SK-N-SH treated with all-trans-retinoic acid at 6 μM for 48 hours (cell line): Measurements from ENCODE around the gene EEF2.

ENCODE experiments used
- CREB5 ChIP-seq: fragments of 250-450 bp; sonication (Bioruptor Pico); IDR thresholded peaks from 2 replicates; pipeline ENCODE4 v1.5.1; 2020; ENCODE audit warnings: low read depth, mild to moderate bottlenecking, moderate library complexity
- ISL1 ChIP-seq: fragments of 250-450 bp; sonication (Bioruptor Pico); IDR thresholded peaks from 2 replicates; pipeline ENCODE4 v2.1.2; 2022; ENCODE audit warnings: mild to moderate bottlenecking, moderate library complexity
- PATZ1 ChIP-seq: fragments of 250-450 bp; sonication (Bioruptor Pico); IDR thresholded peaks from 2 replicates; pipeline ENCODE4 v1.8.0; 2020; ENCODE audit warnings: mild to moderate bottlenecking, moderate library complexity, borderline replicate concordance
- POU6F1 ChIP-seq: fragments of 250-450 bp; sonication (Bioruptor Pico); IDR thresholded peaks from 2 replicates; pipeline ENCODE4 v1.8.0; 2021; ENCODE audit warnings: low read depth, mild to moderate bottlenecking, moderate library complexity, borderline replicate concordance
- RARB ChIP-seq: fragments of 250-450 bp; sonication (Bioruptor Pico); IDR thresholded peaks from 2 replicates; pipeline ENCODE4 v1.8.0; 2021; ENCODE audit warnings: mild to moderate bottlenecking, moderate library complexity
- TOX ChIP-seq: fragments of 250-450 bp; sonication (Bioruptor Pico); IDR thresholded peaks from 2 replicates; pipeline ENCODE4 v1.8.0; 2021; ENCODE audit warnings: mild to moderate bottlenecking, moderate library complexity, borderline replicate concordance
- ZC3H10 ChIP-seq: fragments of 250-450 bp; sonication (Bioruptor Pico); IDR thresholded peaks from 2 replicates; pipeline ENCODE4 v1.5.1; 2021; ENCODE audit warnings: mild to moderate bottlenecking, moderate library complexity
- ZFP3 ChIP-seq: fragments of 250-450 bp; sonication (Bioruptor Pico); IDR thresholded peaks from 2 replicates; pipeline ENCODE4 v1.5.0; 2020; ENCODE audit warnings: mild to moderate bottlenecking, moderate library complexity
- ZFP30 ChIP-seq: fragments of 450-650 bp; formaldehyde crosslinking; IDR thresholded peaks from 2 replicates; pipeline ENCODE4 v1.5.0; 2022; ENCODE audit warnings: mild to moderate bottlenecking, moderate library complexity
- ZNF565 ChIP-seq: fragments of 450-650 bp; formaldehyde crosslinking; conservative IDR thresholded peaks from 2 replicates; pipeline ENCODE4 v1.5.0; 2020; ENCODE audit warnings: low read depth, mild to moderate bottlenecking, moderate library complexity
- ZNF70 ChIP-seq: fragments of 450-650 bp; formaldehyde crosslinking; IDR thresholded peaks from 2 replicates; pipeline ENCODE4 v1.5.0; 2020; ENCODE audit warnings: mild to moderate bottlenecking, moderate library complexity
- ZNF8 ChIP-seq: fragments of 450-650 bp; formaldehyde crosslinking; IDR thresholded peaks from 2 replicates; pipeline ENCODE4 v1.5.0; 2020; ENCODE audit warnings: mild to moderate bottlenecking, moderate library complexity

- no peak for TF ChIP-seq ZNF8 (CRISPR knock-in tag)
- no peak for TF ChIP-seq ISL1 (CRISPR knock-in tag)
- TF ChIP-seq ZNF565 = no peak
- TF ChIP-seq CREB5 = no peak
- TF ChIP-seq ZFP30 (CRISPR knock-in tag) = no peak
- TF ChIP-seq ZC3H10 = no peak
- TF ChIP-seq TOX (CRISPR knock-in tag) = no peak
- TF ChIP-seq POU6F1 (CRISPR knock-in tag) = no peak
- TF ChIP-seq RARB (CRISPR knock-in tag) = no peak
- no peak for TF ChIP-seq ZFP3 (CRISPR knock-in tag)
- TF ChIP-seq PATZ1 = no peak
- no peak for TF ChIP-seq ZNF70
Measured at GRCh38 chr19:4014541-4015491, 29.6 kb upstream of the EEF2 start.
